Measurements from ENCODE around the gene GLIS1.

GLIS1 gene

GRCh38 chr1:53536606-53537005 lies 202.4 kb downstream of the GLIS1 start:
- H3K36me3 ChIP-seq (replicated peaks): no peaks in the 10 kb centered on the region
- H3K9me3 ChIP-seq: no peaks in the 10 kb centered on the region
- no peak for DNase-seq (ENCODE audit: low spot score in 2 of 2)
- peaks cover 3% of the 10 kb centered on the region; the same call in 1 of the 2 replicates for H3K27me3 ChIP-seq (ENCODE audit: low read depth)
- H3K4me3 ChIP-seq: no peak overlapping the region
- no peaks in the 10 kb centered on the region for H3K4me1 ChIP-seq
- in situ Hi-C loops (cut with MboI; ENCODE audit: low sequenced_read_pairs): no loop called here

GRCh38 chr1:53535846-53536245 lies 203.1 kb downstream of the GLIS1 start:
- peaks cover 3% of the 10 kb centered on the region; the same call in 1 of the 2 replicates for H3K27me3 ChIP-seq (ENCODE audit: low read depth)
- no peak overlapping the region for H3K4me3 ChIP-seq
- no peaks in the 10 kb centered on the region for H3K9me3 ChIP-seq
- in situ Hi-C loops (cut with MboI; ENCODE audit: low sequenced_read_pairs): no loop called here
- DNase-seq (ENCODE audit: low spot score in 2 of 2): no peak
- no peaks in the 10 kb centered on the region for H3K4me1 ChIP-seq
- no peaks in the 10 kb centered on the region for H3K36me3 ChIP-seq (replicated peaks)

GRCh38 chr1:53535226-53535625 lies 203.7 kb downstream of the GLIS1 start:
- H3K36me3 ChIP-seq (replicated peaks): no peaks in the 10 kb centered on the region
- no peak for DNase-seq (ENCODE audit: low spot score in 2 of 2)
- H3K4me3 ChIP-seq: no peak overlapping the region
- peaks cover 3% of the 10 kb centered on the region; the same call in 1 of the 2 replicates for H3K27me3 ChIP-seq (ENCODE audit: low read depth)
- H3K4me1 ChIP-seq: no peaks in the 10 kb centered on the region
- H3K9me3 ChIP-seq: no peaks in the 10 kb centered on the region
- in situ Hi-C loops (cut with MboI; ENCODE audit: low sequenced_read_pairs): no loop called here

GRCh38 chr1:53532912-53533311 lies 206.1 kb downstream of the GLIS1 start:
- in situ Hi-C loops (cut with MboI; ENCODE audit: low sequenced_read_pairs): no loop called here
- Histone ChIP-seq H3K36me3 (replicated peaks) (no peaks in the 10 kb centered on the region), H3K4me1 (no peaks in the 10 kb centered on the region), H3K4me3 (no peak overlapping the region), H3K27me3 (ENCODE audit: low read depth) (peaks cover 3% of the 10 kb centered on the region; the same call in 1 of the 2 replicates), H3K9me3 (no peaks in the 10 kb centered on the region)
- no peak for DNase-seq (ENCODE audit: low spot score in 2 of 2)

GRCh38 chr1:53532377-53532776 lies 206.6 kb downstream of the GLIS1 start:
- H3K4me1 ChIP-seq: no peaks in the 10 kb centered on the region
- peaks cover 3% of the 10 kb centered on the region; the same call in 1 of the 2 replicates for H3K27me3 ChIP-seq (ENCODE audit: low read depth)
- no peak overlapping the region for H3K4me3 ChIP-seq
- H3K9me3 ChIP-seq: no peaks in the 10 kb centered on the region
- DNase-seq (ENCODE audit: low spot score in 2 of 2): no peak
- no peaks in the 10 kb centered on the region for H3K36me3 ChIP-seq (replicated peaks)
- in situ Hi-C loops (cut with MboI; ENCODE audit: low sequenced_read_pairs): no loop called here

GRCh38 chr1:53530550-53530949 lies 208.4 kb downstream of the GLIS1 start:
- no peaks in the 10 kb centered on the region for H3K36me3 ChIP-seq (replicated peaks)
- no peak for DNase-seq (ENCODE audit: low spot score in 2 of 2)
- no peaks in the 10 kb centered on the region for H3K27me3 ChIP-seq (ENCODE audit: low read depth)
- H3K4me3 ChIP-seq: no peak overlapping the region
- in situ Hi-C loops (cut with MboI; ENCODE audit: low sequenced_read_pairs): no loop called here
- H3K9me3 ChIP-seq: no peaks in the 10 kb centered on the region
- no peaks in the 10 kb centered on the region for H3K4me1 ChIP-seq

- in situ Hi-C loops (cut with MboI; ENCODE audit: low sequenced_read_pairs): no loop called here
- Histone ChIP-seq H3K4me3 (no peak overlapping the region), H3K9me3 (no peaks in the 10 kb centered on the region), H3K36me3 (replicated peaks) (no peaks in the 10 kb centered on the region), H3K27me3 (ENCODE audit: low read depth) (no peaks in the 10 kb centered on the region), H3K4me1 (no peaks in the 10 kb centered on the region)
- no peak for DNase-seq (ENCODE audit: low spot score in 2 of 2)
Observed at GRCh38 chr1:53529555-53529954, 209.4 kb downstream of the GLIS1 start.

GRCh38 chr1:53527368-53527767 lies 211.6 kb downstream of the GLIS1 start:
- no peaks in the 10 kb centered on the region for H3K4me1 ChIP-seq
- H3K27me3 ChIP-seq (ENCODE audit: low read depth): no peaks in the 10 kb centered on the region
- H3K36me3 ChIP-seq (replicated peaks): no peaks in the 10 kb centered on the region
- no peaks in the 10 kb centered on the region for H3K9me3 ChIP-seq
- in situ Hi-C loops (cut with MboI; ENCODE audit: low sequenced_read_pairs): no loop called here
- H3K4me3 ChIP-seq: no peak overlapping the region
- DNase-seq (ENCODE audit: low spot score in 2 of 2): no peak

- H3K9me3 ChIP-seq: no peaks in the 10 kb centered on the region
- no peaks in the 10 kb centered on the region for H3K4me1 ChIP-seq
- no peaks in the 10 kb centered on the region for H3K36me3 ChIP-seq (replicated peaks)
- H3K4me3 ChIP-seq: no peak overlapping the region
- in situ Hi-C loops (cut with MboI; ENCODE audit: low sequenced_read_pairs): no loop called here
- DNase-seq (ENCODE audit: low spot score in 2 of 2): no peak
- no peaks in the 10 kb centered on the region for H3K27me3 ChIP-seq (ENCODE audit: low read depth)
Observed at GRCh38 chr1:53526451-53527101, 212.4 kb downstream of the GLIS1 start.

- no peaks in the 10 kb centered on the region for H3K4me1 ChIP-seq
- no peaks in the 10 kb centered on the region for H3K27me3 ChIP-seq (ENCODE audit: low read depth)
- H3K4me3 ChIP-seq: no peak overlapping the region
- H3K36me3 ChIP-seq (replicated peaks): no peaks in the 10 kb centered on the region
- in situ Hi-C loops (cut with MboI; ENCODE audit: low sequenced_read_pairs): no loop called here
- H3K9me3 ChIP-seq: no peaks in the 10 kb centered on the region
- DNase-seq (ENCODE audit: low spot score in 2 of 2): peak in 1 of 2 experiments; percentile 33
Observed at GRCh38 chr1:53525595-53525994, 213.4 kb downstream of the GLIS1 start.

- Histone ChIP-seq H3K4me3 (no peak overlapping the region), H3K36me3 (replicated peaks) (no peaks in the 10 kb centered on the region), H3K4me1 (no peaks in the 10 kb centered on the region), H3K27me3 (ENCODE audit: low read depth) (no peaks in the 10 kb centered on the region), H3K9me3 (no peaks in the 10 kb centered on the region)
- in situ Hi-C loops (cut with MboI; ENCODE audit: low sequenced_read_pairs): no loop called here
- no peak for DNase-seq (ENCODE audit: low spot score in 2 of 2)
Observed at GRCh38 chr1:53524428-53525375, 214.3 kb downstream of the GLIS1 start.

- in situ Hi-C loops (cut with MboI; ENCODE audit: low sequenced_read_pairs): no loop called here
- Histone ChIP-seq H3K9me3 (no peaks in the 10 kb centered on the region), H3K4me1 (no peaks in the 10 kb centered on the region), H3K36me3 (replicated peaks) (no peaks in the 10 kb centered on the region), H3K27me3 (ENCODE audit: low read depth) (no peaks in the 10 kb centered on the region), H3K4me3 (no peak overlapping the region)
- no peak for DNase-seq (ENCODE audit: low spot score in 2 of 2)
Observed at GRCh38 chr1:53521924-53522552, 216.9 kb downstream of the GLIS1 start.

- H3K4me3 ChIP-seq: no peak overlapping the region
- DNase-seq (ENCODE audit: low spot score in 2 of 2): no peak
- H3K36me3 ChIP-seq (replicated peaks): no peaks in the 10 kb centered on the region
- H3K9me3 ChIP-seq: no peaks in the 10 kb centered on the region
- in situ Hi-C loops (cut with MboI; ENCODE audit: low sequenced_read_pairs): no loop called here
- no peaks in the 10 kb centered on the region for H3K4me1 ChIP-seq
- H3K27me3 ChIP-seq (ENCODE audit: low read depth): no peaks in the 10 kb centered on the region
Observed at GRCh38 chr1:53520481-53520880, 218.5 kb downstream of the GLIS1 start.

GRCh38 chr1:53519421-53519820 lies 219.5 kb downstream of the GLIS1 start:
- in situ Hi-C loops (cut with MboI; ENCODE audit: low sequenced_read_pairs): no loop called here
- no peaks in the 10 kb centered on the region for H3K27me3 ChIP-seq (ENCODE audit: low read depth)
- no peak for DNase-seq (ENCODE audit: low spot score in 2 of 2)
- H3K9me3 ChIP-seq: no peaks in the 10 kb centered on the region
- H3K4me3 ChIP-seq: no peak overlapping the region
- H3K4me1 ChIP-seq: no peaks in the 10 kb centered on the region
- H3K36me3 ChIP-seq (replicated peaks): no peaks in the 10 kb centered on the region

All from HAP-1 (cell line).